ENCODE data around the gene GUCY1A2. TPM values are rescaled to one million over a fixed set of nuclear protein-coding genes. Genes with fewer than 3 reads are reported as not detected.
"Not testable (repeated sequence)": the region's sequence is repeated elsewhere in the genome, so short reads cannot be mapped to it uniquely, and the experiment has no call there.

Gene GUCY1A2, protein sequence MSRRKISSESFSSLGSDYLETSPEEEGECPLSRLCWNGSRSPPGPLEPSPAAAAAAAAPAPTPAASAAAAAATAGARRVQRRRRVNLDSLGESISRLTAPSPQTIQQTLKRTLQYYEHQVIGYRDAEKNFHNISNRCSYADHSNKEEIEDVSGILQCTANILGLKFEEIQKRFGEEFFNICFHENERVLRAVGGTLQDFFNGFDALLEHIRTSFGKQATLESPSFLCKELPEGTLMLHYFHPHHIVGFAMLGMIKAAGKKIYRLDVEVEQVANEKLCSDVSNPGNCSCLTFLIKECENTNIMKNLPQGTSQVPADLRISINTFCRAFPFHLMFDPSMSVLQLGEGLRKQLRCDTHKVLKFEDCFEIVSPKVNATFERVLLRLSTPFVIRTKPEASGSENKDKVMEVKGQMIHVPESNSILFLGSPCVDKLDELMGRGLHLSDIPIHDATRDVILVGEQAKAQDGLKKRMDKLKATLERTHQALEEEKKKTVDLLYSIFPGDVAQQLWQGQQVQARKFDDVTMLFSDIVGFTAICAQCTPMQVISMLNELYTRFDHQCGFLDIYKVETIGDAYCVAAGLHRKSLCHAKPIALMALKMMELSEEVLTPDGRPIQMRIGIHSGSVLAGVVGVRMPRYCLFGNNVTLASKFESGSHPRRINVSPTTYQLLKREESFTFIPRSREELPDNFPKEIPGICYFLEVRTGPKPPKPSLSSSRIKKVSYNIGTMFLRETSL
- total RNA-seq (2014; rRNA removed; shearing (Covaris generic)): 0.26 and 0.55 TPM in 2 replicates

DNA sequence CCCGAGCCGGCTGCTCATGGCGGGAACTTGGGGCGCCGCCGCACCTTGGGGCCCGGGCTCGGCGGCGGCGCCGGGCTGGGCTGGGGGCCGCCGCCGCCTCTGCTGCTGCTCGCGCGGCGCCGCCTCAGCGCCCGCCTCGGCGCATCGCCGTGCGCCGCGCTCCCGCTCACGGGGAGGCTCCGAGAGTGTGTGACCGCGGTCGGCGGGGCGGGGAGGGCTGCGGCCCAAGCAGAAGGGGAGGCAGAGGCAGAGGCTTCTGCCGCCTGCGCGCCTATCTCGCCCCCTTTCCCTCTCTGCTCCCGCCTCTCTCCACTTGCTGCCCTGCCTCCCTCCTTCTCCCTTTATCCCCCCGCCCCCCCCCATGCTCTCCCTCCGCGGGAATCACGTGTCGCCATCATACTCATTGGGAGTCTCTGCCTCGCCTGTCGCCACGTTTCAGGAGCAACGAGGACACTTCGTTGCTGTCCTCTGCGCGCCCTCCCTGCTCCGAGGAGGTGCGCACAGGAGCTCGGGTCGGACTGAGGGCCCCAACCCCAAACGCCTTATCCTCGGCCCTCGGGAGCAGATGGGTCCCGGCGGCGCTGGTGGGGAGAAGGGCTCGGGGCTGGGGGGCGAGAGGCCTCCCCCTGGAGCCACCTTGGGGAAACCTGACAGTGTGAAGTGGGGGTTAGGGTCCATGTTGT, at the start of gene GUCY1A2:
Gene GUCY1A2, minus strand, starts transcription at position 258 of the 683 bp plus-strand sequence. CDS start 421 bp downstream, outside the sequence.
- H3K36me3 ChIP-seq (replicated peaks; ENCODE audit: control insufficient read depth, insufficient read depth, low read length): no peaks in the 10 kb centered on the region
- H3K27me3 ChIP-seq (ENCODE audit: control insufficient read depth, insufficient read depth, low read length): peaks cover 29% of the 10 kb centered on the region
- peak within 1 kb of the TSS; percentile 47 for H3K4me3 ChIP-seq (ENCODE audit: insufficient read depth, low read depth, low read length)
- DNase-seq: peak; percentile 70

DNA sequence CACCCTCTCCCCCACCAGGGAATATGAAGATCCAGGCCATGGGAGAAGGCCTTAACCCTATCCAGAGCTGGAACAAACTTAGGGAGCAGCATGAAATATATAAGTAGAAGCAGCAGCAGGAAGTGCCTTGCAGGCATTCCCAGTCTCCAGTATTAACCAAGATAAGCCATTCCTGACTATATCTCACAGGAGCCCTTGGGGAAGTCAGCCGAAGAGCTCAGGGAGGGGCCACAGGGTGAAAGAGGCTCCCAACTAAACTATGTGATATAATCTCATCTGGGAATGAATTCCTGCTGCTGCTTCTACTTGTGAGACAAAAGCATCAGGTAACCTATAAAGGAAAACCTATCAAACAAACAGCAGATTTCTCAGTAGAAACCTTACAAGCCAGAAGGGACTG, 36.1 kb upstream of the GUCY1A2 start:
- Histone ChIP-seq H3K36me3 (replicated peaks; ENCODE audit: control insufficient read depth, insufficient read depth, low read length) (no peaks in the 10 kb centered on the region), H3K4me3 (ENCODE audit: insufficient read depth, low read depth, low read length) (no peak overlapping the region), H3K27me3 (ENCODE audit: control insufficient read depth, insufficient read depth, low read length) (no peaks in the 10 kb centered on the region)
- DNase-seq: no peak

DNA sequence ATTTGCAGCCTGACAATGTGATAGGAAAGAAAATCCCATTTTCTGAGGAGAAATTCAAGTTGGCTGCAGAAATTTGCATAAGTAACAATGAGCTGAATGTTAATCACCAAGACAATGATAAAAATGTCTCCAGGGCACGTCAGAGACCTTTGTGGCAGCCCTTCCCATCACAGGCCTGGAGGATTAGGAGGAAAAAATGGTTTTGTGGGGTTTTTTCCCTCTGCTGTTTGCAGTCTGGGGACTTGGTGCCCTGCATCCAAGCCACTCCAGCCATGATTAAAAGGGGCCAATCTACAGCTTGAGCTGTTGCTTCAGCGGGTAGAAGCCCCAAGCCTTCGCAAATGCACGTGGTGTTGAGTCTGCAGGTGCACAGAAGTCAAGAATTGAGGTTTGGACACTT, 33.1 kb upstream of the GUCY1A2 start:
- H3K36me3 ChIP-seq (replicated peaks; ENCODE audit: control insufficient read depth, insufficient read depth, low read length); DNase-seq; H3K27me3 ChIP-seq (ENCODE audit: control insufficient read depth, insufficient read depth, low read length); H3K4me3 ChIP-seq (ENCODE audit: insufficient read depth, low read depth, low read length): not testable (repeated sequence)

DNA sequence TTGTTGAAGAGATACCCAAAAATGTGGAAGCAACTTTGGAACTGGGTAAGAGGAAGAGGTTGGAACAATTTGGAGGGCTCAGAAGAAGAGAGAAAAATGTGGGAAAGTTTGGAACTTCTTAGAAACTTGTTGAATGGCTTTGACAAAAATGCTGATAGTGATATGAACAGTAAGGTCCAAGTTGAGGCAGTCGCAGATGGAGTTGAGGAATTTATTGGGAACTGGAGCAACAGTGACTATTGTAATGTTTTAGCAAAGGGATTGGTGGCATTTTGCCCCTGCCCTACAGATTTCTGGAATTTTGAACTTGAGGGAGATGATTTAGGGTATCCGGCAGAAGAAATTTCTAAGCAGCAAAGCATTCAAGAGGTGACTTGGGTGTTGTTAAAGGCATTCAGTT, 32.6 kb upstream of the GUCY1A2 start:
- not testable (repeated sequence) for H3K27me3 ChIP-seq (ENCODE audit: control insufficient read depth, insufficient read depth, low read length); H3K36me3 ChIP-seq (replicated peaks; ENCODE audit: control insufficient read depth, insufficient read depth, low read length); DNase-seq; H3K4me3 ChIP-seq (ENCODE audit: insufficient read depth, low read depth, low read length)

DNA sequence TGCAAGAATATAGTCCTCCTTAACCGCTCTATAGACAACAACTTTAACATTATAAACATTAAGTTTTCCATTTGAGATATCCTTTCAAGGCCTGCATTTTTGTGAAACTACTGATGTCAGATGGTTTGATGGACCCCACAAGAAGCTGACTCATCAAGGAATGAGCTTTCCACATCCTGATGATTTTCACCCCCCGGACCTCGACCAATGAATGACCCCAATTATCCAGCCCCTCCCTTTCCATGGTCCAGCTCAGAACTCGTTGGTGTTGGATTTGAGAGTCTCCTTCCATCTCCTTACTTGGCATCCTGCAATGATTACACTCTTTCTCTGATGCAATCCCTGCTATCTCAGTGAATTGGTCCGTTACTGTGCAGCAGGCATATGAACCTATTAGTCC, 31.8 kb upstream of the GUCY1A2 start:
- no peaks in the 10 kb centered on the region for H3K27me3 ChIP-seq (ENCODE audit: control insufficient read depth, insufficient read depth, low read length)
- no peak for DNase-seq
- no peak overlapping the region for H3K4me3 ChIP-seq (ENCODE audit: insufficient read depth, low read depth, low read length)
- H3K36me3 ChIP-seq (replicated peaks; ENCODE audit: control insufficient read depth, insufficient read depth, low read length): no peaks in the 10 kb centered on the region

DNA sequence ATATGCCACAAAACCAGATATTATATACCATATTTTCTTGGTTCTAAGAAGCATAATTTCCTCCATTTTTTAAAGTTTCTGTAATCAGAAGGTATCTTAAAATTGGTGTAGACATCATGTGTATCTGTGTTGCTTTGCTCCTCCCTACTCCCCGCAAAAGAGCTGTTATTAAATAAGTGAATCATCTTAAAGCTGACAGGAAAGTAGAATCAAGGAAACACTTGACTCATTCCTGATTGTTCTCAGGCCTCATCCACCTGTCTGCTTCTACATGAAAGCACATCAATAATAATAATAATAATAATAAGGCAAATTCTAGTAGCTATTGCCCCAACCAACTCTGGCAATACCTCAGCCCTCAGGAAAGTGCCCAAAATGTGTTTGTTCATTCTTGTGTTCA, 26.2 kb upstream of the GUCY1A2 start:
- Histone ChIP-seq H3K27me3 (ENCODE audit: control insufficient read depth, insufficient read depth, low read length) (no peaks in the 10 kb centered on the region), H3K36me3 (replicated peaks; ENCODE audit: control insufficient read depth, insufficient read depth, low read length) (no peaks in the 10 kb centered on the region), H3K4me3 (ENCODE audit: insufficient read depth, low read depth, low read length) (no peak overlapping the region)
- DNase-seq: no peak

DNA sequence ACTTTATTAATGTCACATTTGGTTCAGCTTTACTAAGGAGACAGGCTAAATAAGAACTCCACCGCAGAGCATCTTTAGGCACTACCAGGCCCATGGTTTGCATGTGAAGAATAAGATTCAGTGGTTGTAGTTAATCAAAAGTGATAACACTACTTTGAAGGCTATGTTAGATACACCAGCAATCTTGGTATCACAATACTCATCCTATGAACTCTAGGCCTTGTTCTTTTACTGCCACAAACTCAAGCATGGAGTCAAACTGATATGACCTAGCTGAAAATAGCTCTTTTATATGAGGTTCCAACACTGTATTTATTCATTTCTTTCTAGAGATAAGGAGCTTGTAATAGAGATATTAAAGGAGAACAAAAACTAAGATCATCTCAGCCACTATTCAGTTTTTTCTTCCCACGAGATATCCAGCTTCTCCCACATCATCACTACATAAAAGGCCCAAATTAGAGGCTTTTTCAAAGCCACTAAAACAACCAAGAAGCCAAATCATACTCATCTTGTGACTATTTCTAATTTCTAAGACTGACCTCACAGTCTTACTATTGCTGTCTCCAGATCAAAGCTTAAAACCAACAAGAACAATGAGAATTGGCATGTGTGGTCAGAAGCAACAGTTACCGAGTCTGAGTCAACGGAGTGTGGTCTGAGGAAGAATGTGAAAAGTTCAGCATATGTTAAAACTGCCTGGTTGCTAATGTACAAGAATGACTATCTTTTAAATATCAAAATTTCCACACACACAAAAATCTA, 25.1 kb upstream of the GUCY1A2 start:
- Histone ChIP-seq H3K27me3 (ENCODE audit: control insufficient read depth, insufficient read depth, low read length) (no peaks in the 10 kb centered on the region), H3K4me3 (ENCODE audit: insufficient read depth, low read depth, low read length) (no peak overlapping the region), H3K36me3 (replicated peaks; ENCODE audit: control insufficient read depth, insufficient read depth, low read length) (no peaks in the 10 kb centered on the region)
- DNase-seq: no peak

DNA sequence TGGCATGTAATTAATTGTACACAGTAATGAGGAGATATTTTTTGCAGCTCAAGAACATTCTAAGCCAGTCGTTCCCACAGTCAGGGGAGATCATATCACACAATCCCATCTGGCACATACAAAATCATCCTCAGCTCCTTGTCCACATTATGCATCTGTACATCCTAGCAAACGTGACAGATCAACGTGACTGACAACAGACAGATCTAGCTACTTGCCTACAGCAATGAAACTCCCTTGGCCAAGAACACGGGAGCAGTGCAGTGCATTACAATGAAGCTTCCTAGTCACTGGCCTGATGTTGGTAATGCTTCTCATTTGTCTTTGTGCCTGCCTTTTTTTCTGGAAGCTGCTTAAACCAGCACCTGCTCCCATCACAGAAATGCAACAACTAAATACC, 24.5 kb upstream of the GUCY1A2 start:
- no peak for DNase-seq
- H3K27me3 ChIP-seq (ENCODE audit: control insufficient read depth, insufficient read depth, low read length): no peaks in the 10 kb centered on the region
- no peaks in the 10 kb centered on the region for H3K36me3 ChIP-seq (replicated peaks; ENCODE audit: control insufficient read depth, insufficient read depth, low read length)
- no peak overlapping the region for H3K4me3 ChIP-seq (ENCODE audit: insufficient read depth, low read depth, low read length)

DNA sequence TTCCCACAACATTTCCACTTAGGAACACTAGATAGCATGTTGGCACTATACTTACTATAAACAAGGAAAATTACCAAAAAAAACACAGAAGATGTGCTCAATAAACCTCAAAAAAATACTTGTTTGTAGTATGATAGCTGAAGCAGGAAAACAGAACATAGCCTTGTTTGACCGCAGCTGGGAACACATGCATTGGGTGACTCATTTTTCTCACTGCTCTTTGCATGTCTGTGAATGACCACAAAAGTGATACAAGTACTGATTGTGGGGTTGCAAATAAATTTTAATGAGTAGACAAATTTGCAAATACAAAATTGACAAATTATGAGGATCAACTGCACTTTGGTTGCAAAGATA, 22.8 kb upstream of the GUCY1A2 start:
- DNase-seq: no peak

DNA sequence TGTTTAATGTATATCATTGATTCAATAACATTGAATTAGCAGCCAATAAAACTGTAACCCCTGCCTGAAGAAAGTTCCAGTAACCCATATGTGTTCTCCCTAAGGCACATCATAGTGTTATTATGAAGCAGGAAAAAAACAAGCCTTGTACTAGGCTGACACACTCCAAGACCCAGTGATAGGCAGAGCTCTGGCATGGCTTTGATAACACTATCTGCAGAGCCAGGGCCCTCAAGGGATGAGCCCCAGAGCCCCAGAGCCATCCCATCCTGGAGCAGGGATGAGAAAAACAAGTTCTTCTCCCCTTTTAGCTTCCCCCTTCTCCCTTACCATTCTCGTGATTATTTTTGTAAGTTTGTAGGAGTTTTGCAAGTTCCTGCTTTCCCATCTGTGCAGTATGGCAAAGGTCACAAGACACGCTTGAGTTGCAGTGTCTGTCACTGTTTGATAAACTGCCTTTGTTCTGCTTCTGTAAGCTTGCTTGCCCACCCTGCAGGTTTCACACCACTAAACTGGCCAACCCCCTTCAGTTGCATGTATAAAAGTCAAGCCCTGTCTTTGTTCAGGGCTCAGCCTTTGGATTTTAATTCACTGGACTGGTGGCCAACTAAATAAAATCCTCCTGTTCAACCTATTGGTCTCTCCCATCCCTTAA, 22.3 kb upstream of the GUCY1A2 start:
- H3K36me3 ChIP-seq (replicated peaks; ENCODE audit: control insufficient read depth, insufficient read depth, low read length): no peaks in the 10 kb centered on the region
- no peak overlapping the region for H3K4me3 ChIP-seq (ENCODE audit: insufficient read depth, low read depth, low read length)
- DNase-seq: no peak
- no peaks in the 10 kb centered on the region for H3K27me3 ChIP-seq (ENCODE audit: control insufficient read depth, insufficient read depth, low read length)

More for the DNA sequence above, 22.8 kb upstream of the GUCY1A2 start:
- no peak overlapping the region for H3K4me3 ChIP-seq (ENCODE audit: insufficient read depth, low read depth, low read length)
- no peaks in the 10 kb centered on the region for H3K36me3 ChIP-seq (replicated peaks; ENCODE audit: control insufficient read depth, insufficient read depth, low read length)
- H3K27me3 ChIP-seq (ENCODE audit: control insufficient read depth, insufficient read depth, low read length): no peaks in the 10 kb centered on the region

DNA sequence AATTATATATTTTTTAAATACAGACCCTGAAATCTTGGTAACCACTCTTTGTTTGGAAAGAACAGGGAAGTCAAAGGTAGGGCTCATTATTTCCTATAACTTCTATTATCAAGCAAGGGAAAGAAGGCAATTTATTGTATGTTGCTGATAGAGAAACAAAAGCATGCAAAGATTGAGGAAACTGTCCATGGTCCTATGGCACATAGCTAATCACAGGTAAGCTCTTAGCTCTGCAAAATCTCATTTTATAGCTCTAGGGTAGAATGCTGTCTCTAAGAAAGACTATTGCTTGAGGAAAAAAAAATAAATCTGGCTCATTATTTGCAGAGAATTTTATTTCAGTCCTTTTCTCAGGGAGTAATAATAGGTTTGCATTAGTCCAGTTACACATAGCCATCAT, 7.4 kb upstream of the GUCY1A2 start:
- H3K36me3 ChIP-seq (replicated peaks; ENCODE audit: control insufficient read depth, insufficient read depth, low read length): no peaks in the 10 kb centered on the region
- H3K4me3 ChIP-seq (ENCODE audit: insufficient read depth, low read depth, low read length): no peak overlapping the region
- H3K27me3 ChIP-seq (ENCODE audit: control insufficient read depth, insufficient read depth, low read length): peaks cover 5% of the 10 kb centered on the region; the same call in 1 of the 2 replicates
- DNase-seq: no peak

DNA sequence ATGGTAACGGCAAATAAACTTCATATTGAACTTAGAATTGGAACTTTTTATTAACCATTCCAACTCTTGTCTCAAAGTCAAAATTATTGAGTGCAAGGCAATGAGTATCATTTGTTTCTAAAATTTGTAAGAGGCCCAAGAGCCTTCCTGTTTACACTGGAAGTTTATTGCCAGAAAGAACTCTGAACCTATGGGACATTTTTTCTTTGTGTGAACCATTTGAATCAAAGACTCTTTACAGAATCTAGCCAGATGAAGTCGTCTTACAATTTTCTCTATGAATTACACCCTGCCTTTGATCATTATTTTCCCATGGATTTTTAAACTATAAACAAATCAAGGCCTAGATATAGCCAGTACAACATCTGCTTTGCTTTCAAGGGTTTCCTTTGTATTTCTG, 2.3 kb upstream of the GUCY1A2 start:
- no peak for DNase-seq
- Histone ChIP-seq H3K36me3 (replicated peaks; ENCODE audit: control insufficient read depth, insufficient read depth, low read length) (no peaks in the 10 kb centered on the region), H3K27me3 (ENCODE audit: control insufficient read depth, insufficient read depth, low read length) (peaks cover 29% of the 10 kb centered on the region), H3K4me3 (ENCODE audit: insufficient read depth, low read depth, low read length) (no peak overlapping the region)

DNA sequence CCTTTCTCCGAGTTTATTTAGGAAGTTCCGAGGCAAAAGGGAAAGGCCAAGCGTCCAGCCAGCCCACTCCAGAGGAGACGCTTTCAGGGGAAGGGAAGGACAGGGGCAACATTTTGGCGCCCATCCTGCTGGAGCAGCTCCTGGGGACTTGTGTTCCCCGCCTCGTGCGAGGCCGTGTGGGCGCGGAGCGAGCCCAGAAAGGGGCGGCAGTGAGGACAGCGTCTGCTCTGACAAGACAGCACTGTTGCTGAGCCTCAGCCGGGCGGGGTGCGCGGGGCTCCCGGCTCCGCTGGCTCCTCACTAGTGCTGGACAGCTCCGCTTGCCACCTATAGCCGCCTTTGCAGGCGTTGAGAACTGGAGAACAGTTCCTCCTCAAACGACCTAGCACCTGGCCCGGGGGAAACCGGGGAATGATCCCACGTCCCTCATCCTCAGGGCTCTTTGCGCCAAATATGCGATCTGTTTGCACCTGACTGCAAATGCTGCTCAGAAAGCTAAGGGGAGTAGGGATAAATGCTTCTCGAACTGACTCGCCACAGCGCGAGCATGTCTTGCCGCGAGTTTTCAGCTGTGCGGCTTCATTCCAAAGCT, 722 bp upstream of the GUCY1A2 start:
- Histone ChIP-seq H3K27me3 (ENCODE audit: control insufficient read depth, insufficient read depth, low read length) (peaks cover 29% of the 10 kb centered on the region), H3K4me3 (ENCODE audit: insufficient read depth, low read depth, low read length) (peak overlapping the region; percentile 47), H3K36me3 (replicated peaks; ENCODE audit: control insufficient read depth, insufficient read depth, low read length) (no peaks in the 10 kb centered on the region)
- DNase-seq: peak; percentile 75

All from H7 (cell line).